Measurements from ENCODE around the gene PDZRN3.
"Not testable (repeated sequence)": the region's sequence is repeated elsewhere in the genome, so short reads cannot be mapped to it uniquely, and the experiment has no call there.

PDZRN3 gene

DNA sequence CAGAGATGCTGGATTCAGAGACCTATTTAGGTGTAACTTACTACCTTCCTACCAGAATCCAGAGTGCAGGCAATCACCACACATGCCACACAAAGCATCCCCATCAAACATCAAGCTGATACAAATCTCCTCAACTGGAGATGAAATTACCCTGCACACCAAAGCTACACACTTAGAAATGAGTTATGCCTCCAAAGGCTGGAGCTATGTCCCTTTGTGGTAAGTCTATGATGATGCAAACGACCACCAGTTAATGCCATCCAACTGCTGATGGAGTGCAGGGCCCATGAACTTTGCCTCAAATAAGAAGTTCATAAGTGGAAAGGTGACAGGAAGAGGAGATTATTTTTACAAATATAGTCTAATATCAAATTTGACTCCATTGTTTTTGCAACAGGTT lies 38.1 kb downstream of the PDZRN3 start:
- no peak for DNase-seq

DNA sequence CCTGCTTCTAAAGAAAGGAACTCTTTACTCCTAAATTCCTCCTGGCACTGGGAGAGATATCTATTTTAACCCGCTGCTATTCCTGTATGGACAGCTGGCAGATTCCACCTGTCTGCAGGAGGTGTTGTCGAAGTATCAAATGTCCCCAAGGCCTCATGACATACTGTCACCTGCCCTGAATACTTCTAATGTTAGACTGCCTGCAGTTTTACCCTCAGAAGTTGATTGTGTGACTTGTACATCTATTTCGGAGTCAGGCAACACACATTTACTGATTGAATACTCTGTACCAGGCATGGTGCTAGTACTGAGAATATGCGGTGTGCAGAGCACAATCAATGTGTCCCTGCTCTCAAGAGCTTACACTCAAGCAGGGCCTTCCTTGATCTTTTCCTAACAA lies 38.6 kb downstream of the PDZRN3 start:
- no peak for DNase-seq

DNA sequence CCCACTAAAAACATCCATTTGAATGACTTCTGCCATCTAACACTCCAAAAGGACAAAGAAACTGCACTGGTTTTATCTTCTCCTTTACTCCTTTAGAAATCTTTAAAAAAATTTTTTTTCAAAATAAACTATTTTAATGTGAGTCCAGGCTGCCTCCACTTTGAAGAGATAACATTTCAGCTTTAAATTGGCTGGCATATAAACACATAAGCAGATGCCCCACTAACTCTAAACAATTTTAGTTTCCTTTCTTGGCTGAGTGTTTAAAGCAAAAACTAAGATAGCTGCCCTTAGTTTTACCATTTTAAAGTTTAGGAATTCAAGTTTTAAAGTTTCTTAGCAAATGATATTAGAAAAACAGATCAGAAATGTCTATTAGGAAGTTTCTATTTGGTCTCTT lies 39.9 kb downstream of the PDZRN3 start:
- no peak for DNase-seq

DNA sequence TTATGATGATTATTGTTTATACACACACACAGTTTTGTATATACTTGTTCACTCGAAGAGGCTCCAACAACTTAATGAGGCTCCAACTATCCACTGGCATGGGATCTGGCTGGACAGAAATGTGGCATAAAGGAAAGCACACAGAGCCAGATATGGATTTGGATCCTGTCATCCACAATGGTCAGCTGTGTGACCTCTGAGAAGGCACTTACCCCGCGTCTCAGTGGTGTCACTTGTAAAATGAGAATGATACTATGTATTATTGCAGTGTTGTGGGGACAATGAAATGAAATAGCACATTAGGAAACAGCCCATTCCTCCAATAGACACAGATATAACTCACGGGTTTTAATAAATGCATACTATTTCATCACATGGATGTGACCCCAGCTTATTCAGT lies 42.2 kb downstream of the PDZRN3 start:
- DNase-seq: no peak

DNA sequence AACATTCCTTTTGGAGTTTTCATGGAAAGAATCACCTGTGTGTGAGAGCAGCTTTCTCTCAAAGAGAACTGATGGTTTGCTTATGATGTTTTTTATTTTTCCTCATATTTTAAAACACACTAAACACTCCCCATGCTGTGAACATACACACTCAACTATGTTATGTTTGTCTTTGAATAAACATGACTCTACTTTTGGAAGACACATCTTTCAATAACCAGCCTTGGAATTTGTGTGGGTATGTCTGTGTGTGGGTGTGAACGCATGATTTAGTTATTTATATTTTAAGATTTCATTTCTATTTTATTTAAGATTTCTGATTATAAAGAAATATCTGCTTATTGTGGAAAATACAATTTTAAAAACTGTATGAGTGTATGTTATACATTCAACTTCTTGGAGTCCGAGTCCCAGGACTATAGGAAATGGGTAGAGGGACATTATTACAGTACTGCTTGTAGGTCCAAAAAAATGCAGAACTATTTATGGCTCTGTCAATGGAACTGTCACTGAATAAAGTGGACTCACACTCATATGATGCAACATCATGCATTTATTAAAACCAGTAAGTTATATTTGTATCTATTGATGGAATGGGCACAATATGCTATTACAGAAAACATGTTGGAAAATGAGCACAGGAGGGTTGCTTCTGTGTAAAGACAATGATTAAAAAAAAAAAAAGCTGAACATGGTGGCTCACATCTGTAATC lies 43.5 kb downstream of the PDZRN3 start:
- DNase-seq: no peak

DNA sequence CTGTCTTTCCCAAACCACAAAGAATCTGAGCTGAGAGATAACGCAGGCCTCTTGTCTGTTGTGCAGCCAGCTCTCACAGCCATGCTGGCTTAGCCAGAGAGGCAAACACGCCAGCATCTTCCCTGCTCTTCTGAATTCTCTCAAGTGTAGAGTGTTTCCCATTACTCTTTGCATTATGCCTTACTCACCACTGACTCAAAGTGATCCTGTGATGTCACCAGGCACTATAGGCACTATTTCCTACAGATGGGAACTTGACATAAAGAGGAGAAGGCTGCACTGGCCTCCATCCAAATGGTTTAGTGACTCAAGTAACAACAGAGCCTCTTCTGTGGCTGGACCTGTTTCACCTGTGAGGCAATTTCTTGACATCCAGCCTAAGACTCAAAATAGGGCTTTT lies 44.4 kb downstream of the PDZRN3 start:
- DNase-seq: no peak

DNA sequence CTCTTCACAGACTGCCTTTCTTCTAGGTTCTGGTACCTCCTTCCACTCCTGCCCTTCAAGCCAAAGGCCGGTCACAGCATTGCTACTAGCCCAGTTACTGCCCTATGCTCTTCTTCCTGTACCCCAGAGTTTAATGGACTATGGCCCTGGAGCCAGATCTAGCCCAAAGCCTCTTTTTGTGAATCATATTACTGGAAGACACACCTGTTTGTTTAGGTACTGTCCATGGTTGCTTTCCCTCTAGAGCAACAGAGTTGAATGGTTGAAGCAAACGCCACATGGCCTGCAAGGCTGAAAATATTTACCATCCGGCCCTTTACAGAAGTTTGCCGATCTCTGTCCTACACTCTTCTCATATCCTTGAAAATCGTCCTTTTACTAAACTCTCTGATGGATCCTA lies 47.0 kb downstream of the PDZRN3 start:
- no peak for DNase-seq

DNA sequence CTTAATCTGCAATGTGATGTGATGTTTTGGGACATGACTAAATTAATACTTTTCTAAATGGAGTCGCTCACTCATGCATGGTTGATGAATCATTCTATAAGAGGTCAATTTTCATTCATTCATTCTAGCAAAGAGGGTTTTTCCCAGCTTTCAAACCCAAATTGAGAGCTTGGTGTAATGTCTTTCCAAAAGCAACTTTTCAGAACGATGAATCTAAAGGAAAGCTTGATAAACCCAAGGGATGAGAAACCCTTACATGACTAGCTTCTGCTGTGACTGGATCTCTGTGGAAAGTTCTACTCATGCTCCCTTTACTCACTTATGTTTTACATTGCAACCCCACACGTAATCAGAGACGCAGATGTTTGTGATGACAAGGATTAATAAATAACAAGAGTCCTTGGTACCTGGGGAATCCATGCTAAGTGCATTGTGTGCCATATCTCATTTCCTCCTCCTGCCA lies 47.7 kb downstream of the PDZRN3 start:
- DNase-seq: no peak

DNA sequence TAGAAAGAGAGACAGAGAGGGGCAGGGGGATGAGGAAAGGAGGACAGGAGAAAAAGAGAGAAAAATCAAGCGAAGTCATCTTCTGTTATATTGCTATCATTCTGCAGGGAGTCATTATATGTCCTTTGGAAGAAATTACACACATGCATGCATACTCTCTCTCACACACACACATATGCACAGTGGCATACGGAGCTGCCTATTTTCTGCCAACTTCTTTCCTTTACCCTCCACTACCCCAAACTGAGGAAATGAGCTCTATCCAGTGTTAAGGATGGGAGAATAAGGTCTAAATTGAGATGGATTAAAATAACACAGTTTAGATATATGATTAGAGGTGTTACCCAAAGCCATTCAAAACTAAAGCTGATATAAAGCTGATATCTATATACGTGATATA lies 48.8 kb downstream of the PDZRN3 start:
- no peak for DNase-seq

DNA sequence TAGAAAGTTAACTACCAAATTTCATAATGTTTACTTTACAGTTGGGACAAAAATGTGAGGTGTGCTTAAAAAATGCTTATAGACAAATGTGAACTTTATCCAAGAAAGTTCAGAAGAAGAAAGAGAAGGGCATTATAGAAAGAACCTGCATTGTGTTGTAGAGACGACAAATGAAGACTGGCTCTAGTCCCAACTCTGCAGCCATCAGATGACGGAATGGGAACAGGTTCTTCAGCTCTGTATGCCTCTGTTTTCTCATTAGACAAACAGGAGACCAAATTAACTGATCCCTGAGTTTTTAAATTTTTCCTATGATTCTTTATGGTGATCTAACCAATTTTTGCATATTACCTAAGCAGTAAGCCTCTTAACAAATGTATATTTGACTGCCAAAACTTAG lies 49.2 kb downstream of the PDZRN3 start:
- no peak for DNase-seq

DNA sequence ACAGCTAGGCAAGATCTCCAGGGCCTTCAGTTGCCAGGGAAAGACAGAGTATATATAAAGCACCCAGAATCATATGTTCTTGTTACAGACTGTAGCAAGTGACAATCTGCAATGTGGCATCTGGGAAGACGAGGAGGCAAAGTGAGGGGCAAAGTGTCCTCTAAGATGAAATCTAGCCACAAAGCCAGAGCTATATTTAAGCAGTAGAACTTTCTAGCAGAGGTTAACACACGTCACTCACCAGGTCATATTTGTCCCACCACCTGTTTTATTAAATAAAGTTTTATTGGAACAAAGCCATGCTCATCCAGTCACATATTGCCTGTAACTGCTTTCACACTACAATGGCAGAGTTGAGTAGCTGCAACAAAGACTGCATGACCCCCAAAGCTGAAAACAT lies 51.5 kb downstream of the PDZRN3 start:
- no peak for DNase-seq

DNA sequence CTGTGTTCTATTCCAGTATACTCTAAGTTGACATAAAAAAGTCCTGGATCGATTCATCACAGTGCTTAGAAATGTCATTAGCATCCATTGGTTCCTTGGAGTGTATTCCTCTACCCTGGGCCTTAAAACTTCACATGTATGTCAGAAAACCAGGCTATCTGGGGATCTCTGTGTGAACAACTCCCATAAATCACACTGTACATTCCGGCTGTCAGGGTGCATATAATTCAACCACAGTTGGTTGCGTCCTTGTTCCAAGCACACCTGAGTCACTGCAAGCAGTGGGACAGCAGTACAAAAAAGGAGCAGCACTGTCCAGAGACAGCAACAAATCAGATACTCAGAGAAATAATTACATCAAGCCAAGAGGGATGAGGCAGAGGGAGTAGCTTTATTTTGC lies 52.4 kb downstream of the PDZRN3 start:
- no peak for DNase-seq

DNA sequence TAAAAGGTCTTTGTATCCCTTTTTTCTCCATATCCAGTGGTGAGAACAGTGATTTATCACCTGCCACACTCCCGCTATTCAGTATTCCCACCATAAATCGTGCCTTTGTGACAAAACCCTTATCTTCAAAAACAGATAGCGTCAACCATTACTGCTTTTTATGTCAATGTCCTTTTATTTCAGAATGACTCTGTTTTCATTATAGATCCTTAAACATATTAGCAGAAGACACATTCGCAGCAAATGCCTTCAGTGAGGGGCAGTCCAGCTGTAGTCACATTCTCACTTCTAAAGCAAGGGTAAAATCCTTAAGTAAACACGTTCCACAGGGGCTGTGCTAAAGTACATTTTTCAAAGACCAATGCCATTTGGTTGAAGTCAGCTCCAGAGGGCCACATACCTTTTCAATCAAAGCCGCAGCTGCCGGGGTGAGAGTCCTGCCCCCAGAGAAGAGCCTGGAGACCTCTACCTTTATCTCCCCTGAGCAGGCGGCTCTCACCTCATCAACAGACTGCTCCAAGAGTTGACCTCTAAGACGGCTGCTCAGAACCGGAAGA lies 53.4 kb downstream of the PDZRN3 start:
- DNase-seq: no peak

DNA sequence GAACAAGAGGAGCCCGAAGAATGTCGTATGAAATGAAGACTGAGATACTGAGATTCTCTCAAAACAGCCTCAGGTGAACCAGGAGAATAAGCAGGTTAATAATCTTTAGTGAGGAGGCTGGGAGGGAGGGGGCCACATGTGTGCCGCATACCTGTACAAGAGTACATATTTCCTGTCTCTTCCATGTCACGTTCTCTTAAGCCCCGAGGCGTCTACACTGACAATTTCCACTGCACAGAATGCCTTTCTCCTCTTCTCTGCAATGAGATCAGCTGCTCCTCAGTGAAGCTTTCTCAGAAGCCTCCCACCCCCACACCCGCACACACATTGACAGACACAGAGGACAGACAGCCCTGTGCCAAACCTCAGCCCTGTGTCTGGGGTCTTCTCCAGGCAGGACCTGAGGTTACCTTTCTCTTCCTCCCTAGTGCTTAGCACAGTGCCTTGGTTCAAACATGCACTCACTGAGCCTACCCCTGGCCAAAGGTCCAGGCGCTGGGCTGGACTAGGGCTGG lies 55.4 kb downstream of the PDZRN3 start:
- no peak for DNase-seq

DNA sequence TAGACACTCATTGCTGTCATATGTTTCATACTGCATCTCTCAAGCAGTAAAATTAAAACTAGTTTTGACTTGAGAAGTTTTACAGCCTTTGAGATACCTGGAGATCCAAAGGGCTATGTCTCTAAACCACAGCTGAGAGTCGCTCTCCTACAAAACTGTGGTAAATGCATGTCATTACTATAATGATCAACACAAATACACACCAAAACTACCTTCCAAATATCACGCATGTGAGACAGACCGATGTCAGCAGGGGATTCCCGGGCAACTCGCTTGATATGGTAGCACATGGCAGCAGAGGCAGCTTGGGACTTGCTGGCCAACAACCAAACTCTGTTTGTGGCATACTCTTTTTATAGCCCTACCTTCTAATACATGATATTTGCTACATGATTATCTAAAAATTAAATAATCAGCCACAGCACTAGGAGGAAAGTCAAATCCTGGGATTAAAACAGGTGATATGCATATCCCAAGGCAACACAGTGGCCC lies 56.3 kb downstream of the PDZRN3 start:
- DNase-seq: no peak

DNA sequence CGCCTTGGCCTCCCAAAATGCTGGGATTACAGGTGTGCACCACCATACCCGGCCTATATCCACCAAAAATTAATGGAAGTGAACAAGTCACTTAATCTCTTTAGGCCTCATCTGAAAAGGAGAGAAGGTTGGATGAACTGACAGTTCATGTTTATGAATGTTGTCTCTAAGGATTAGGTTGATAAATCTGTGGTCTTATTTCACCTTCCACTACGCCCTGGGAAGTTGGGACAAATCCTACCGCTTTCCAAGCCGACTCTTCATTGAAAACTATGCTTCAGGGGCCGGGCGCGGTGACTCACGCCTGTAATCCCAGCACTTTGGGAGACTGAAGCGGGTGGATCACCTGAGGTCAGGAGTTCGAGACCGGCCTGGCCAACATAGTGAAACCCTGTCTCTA lies 59.4 kb downstream of the PDZRN3 start:
- DNase-seq: not testable (repeated sequence)

DNA sequence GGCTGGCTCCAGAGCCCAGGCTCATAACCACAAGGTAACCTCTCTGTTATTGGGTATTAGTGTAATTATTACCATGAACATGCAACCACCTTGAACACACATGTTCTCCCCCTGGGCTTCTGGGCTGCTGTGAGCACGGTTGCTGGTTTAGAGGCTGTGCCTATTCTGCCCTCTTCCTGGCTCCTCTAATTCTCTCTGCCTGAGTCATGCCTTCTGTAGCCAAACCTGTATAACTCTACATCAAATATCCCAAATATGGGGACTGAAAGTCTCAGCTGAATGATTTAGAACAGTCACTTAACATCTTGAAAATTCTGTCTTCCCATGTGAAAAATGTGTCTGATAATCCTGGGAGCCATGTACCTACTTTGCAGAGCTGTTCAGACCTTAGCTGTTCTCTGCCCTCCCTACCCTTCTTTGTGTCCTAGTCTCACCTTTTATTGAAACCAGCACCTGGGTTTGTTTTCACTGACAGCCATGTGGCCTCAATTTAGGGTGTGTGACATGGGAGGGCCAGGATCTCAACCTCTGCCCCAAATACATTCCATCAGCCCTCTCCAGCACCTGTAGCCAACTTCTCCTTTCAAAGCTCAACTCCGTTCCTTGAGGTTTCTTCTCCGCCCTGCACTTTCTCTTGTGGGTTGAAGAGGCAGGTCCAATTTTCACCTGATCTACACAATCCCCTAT lies 60.7 kb downstream of the PDZRN3 start:
- no peak for DNase-seq

DNA sequence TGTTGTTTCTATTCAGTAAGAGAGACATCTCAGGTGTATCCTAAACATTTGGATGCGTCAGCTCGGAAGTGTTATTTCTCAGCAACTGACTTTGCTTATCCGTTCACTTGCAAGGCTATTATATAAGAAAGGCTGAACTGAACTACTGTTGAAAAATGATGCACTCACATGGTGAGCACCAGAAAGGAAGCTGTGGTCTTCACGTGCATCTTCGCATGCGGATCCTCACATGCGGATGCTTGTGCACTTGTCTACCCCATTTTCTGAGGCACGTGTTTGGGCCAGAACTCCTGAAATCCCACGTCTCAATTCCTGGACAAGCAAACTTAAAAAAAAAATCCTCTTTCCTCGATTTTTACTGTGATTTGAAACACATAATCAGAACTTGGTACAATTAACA lies 63.2 kb downstream of the PDZRN3 start:
- DNase-seq: no peak

DNA sequence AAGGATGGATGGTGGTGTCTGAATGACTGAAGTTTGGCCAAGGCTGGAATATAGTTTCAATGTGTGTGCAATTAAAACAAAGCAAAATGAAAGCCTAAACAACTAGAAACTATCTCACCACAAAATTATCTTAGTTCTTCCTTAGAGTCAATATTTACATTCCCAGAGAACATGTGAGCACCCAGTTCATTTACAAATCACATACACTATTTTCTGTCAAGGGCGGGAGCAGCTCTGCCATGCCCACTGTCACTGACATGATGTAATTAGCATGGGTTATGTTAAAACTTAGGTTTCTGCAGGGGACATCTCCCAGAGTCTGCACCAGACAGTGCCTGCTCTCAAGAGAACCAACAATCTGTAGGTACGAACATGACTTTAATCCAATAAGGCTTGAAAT lies 65.0 kb downstream of the PDZRN3 start:
- no peak for DNase-seq

DNA sequence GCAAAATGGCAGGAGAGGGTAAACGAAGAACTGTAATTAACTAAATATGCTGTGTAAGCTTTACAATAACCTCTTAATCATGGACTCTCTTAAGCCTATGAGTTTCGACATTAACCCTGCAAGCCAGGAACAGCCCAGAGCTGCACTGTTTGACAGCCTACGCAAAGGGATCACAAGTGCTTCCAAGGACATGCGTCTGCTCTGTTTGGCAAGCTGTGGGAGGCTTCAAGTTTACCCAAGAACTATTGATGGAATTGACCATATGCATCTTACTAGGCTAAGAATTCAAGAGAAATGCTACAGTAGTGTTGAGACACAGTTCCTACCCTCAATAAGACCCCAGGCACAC lies 66.0 kb downstream of the PDZRN3 start:
- DNase-seq: no peak

DNA sequence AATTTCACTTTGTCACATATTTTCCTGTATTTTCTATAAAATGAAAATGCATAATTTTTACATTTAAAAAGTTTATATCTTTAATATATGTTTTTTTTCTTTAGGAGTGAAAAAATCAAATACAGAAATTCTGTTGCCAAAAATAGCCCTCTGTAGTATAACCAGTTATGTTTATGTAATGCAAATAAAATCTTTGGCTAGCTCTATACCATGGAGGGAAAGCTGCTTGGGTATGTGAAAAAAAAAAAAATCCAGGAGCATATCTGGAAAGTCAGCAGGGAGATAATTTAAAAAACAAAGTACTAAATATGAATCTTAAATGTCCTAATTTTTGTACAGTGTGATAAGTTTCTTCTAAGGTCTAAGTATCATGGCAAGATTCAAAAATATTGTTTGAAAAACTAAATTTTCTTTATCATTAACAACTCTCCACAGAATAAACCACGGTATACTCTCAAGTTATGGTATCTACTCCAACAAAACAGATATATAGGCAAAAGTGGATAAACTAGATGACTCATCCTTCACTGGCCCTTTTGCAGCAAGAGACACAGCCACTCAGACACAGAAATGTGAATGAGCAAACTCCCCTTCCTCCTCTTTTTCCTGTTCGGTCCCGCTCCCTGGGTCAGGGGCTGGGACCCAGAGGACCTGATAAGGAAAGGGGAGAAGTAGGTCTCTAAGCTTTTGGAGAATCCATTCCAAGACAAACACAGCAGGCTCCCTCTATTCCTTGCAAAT lies 66.6 kb downstream of the PDZRN3 start:
- no peak for DNase-seq

DNA sequence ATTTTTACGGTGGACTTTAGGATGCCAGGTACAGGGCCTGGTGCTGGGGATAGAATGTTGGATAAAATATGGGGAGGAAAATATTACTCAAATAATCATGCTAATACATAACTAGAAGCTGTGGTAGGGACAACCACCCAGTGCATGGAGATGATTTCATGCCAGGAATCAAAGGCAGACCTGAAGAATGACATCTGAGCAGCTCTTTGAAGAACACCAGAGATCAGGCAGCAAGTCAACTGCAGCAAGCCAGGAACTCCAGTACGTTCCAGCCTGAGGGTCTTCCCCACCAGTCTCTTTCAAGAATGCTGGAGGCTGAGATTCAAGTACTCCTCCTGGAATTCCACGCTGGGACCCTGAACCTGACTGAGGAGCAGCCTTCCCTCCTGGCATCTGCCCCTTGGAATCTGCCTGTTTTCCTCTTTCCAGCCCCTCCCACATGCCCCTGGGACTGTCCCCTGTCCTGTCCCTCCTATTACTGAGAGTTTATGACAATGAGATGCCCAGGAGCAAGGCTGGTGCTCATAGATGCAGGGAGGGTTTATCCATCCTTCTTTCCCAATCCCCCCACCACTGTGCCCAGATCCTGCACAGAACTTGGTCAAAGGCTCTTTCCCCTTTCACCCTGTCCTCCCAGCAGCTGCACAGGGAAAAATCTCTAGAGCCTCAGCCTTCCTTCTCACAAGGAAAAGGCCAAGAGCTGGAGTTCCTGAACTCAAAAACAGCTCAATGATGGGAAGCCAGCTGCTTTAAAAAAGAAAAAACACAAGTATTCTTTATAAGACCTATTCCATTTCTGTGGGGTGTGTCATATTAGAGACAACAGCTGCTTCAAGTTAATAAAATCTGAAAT lies 68.0 kb downstream of the PDZRN3 start:
- DNase-seq: no peak

DNA sequence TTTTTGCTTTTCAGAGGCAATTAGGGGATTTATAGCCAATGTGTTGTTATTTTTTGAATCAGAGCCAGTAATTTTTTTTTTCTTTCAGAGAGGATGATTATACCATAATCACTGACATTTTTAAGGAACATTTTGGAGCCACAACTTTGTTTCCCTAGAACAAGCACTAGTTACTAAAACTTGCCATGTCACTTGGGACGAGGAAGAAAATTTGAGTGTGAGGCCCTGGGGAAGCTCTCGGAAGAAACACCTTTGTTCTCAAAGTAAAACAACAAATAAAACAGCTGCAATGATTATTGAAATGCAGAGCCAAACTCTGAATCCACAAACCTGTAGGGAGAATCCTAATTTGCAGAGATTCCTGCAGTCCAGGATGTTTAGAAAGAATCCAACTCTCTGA lies 69.7 kb downstream of the PDZRN3 start:
- no peak for DNase-seq
